Astrocyte (in vitro differentiated cells and primary cell): Measurements from ENCODE around the gene FKBP11. TPM values are rescaled to one million over a fixed set of nuclear protein-coding genes. Genes with fewer than 3 reads are reported as not detected.

Experiments used
- DNase-seq: peaks from one replicate; pipeline ENCODE4 v3.0.0-alpha.2; 2010; ENCODE audit warnings: low read depth
- FAIRE-seq: peaks from 2 replicates; lab custom pipeline; 2011; peaks lifted over from hg19 to GRCh38; lab: Jason Lieb, UNC
- H2AFZ ChIP-seq: 2 replicates; pipeline ENCODE4 v1.6.0; 2012; ENCODE audit warnings: low read depth, low read length, inconsistent platforms
- H3K27ac ChIP-seq: 2 replicates; pipeline ENCODE4 v1.5.1; 2011; ENCODE audit warnings: low read depth, low read length, inconsistent platforms
- H3K27me3 ChIP-seq: 2 replicates; pipeline ENCODE4 v1.6.0; 2011; ENCODE audit warnings: low read length, inconsistent platforms; ENCODE audit not compliant: insufficient read depth
- H3K36me3 ChIP-seq: 2 replicates; pipeline ENCODE4 v1.5.1; 2011; ENCODE audit warnings: low read length, inconsistent platforms; ENCODE audit not compliant: insufficient read depth
- H3K4me1 ChIP-seq: 2 replicates; pipeline ENCODE4 v1.5.1; 2011; ENCODE audit warnings: low read length, inconsistent platforms; ENCODE audit not compliant: insufficient read depth
- H3K4me2 ChIP-seq: 2 replicates; pipeline ENCODE4 v1.6.0; 2012; ENCODE audit warnings: low read length, inconsistent platforms
- H3K4me3 ChIP-seq: 2 replicates; pipeline ENCODE4 v1.5.1; 2011; ENCODE audit warnings: low read depth, mild to moderate bottlenecking, low read length, inconsistent platforms; ENCODE audit not compliant: insufficient read depth
- H3K79me2 ChIP-seq: 2 replicates; pipeline ENCODE4 v1.6.0; 2012; ENCODE audit warnings: mild to moderate bottlenecking, low read length, inconsistent platforms; ENCODE audit not compliant: insufficient read depth
- H3K9ac ChIP-seq: 2 replicates; pipeline ENCODE4 v1.6.0; 2012; ENCODE audit warnings: mild to moderate bottlenecking, low read length, inconsistent platforms
- H3K9me3 ChIP-seq: 2 replicates; pipeline ENCODE4 v1.5.1; 2012; ENCODE audit warnings: low read depth, mild to moderate bottlenecking, low read length, inconsistent platforms; ENCODE audit not compliant: insufficient read depth
- H4K20me1 ChIP-seq: 2 replicates; pipeline ENCODE4 v1.6.0; 2012; ENCODE audit warnings: low read length, inconsistent platforms; ENCODE audit not compliant: insufficient read depth
- H3K27ac Mint-ChIP-seq: one replicate; pipeline ENCODE4 v1.8.0; 2021; ENCODE audit warnings: mild to moderate bottlenecking, mixed read lengths; ENCODE audit not compliant: unreplicated experiment
- H3K27me3 Mint-ChIP-seq: one replicate; pipeline ENCODE4 v1.8.0; 2021; ENCODE audit warnings: low read depth, mixed read lengths; ENCODE audit not compliant: unreplicated experiment
- H3K36me3 Mint-ChIP-seq: one replicate; pipeline ENCODE4 v1.8.0; 2021; ENCODE audit warnings: low read depth, mixed read lengths; ENCODE audit not compliant: unreplicated experiment
- H3K4me1 Mint-ChIP-seq: one replicate; pipeline ENCODE4 v1.8.0; 2021; ENCODE audit warnings: low read depth, mixed read lengths; ENCODE audit not compliant: unreplicated experiment
- H3K4me3 Mint-ChIP-seq: one replicate; pipeline ENCODE4 v1.8.0; 2021; ENCODE audit warnings: mild to moderate bottlenecking, moderate library complexity, mixed read lengths; ENCODE audit not compliant: unreplicated experiment
- H3K9me3 Mint-ChIP-seq: one replicate; pipeline ENCODE4 v1.8.0; 2021; ENCODE audit warnings: mild to moderate bottlenecking, mixed read lengths; ENCODE audit not compliant: unreplicated experiment
- CTCF ChIP-seq: IDR thresholded peaks from 2 replicates; pipeline ENCODE4 v1.5.1; 2011; ENCODE audit warnings: low read depth, mild to moderate bottlenecking, inconsistent platforms, low read length, moderate library complexity; ENCODE audit not compliant: insufficient read depth
- EZH2 ChIP-seq: IDR thresholded peaks from 2 replicates; pipeline ENCODE4 v1.6.1; 2012; ENCODE audit warnings: mild to moderate bottlenecking, low read length, inconsistent platforms; ENCODE audit not compliant: insufficient read depth
- total RNA-seq: library from RNA; stranded (reverse); gene quantifications from 2 replicates; pipeline ENCODE4 v1.2.1, GENCODE V29; 2021

The FKBP11 gene
- total RNA-seq, 1 donor from 2014 or later, result 51.2 TPM

DNA sequence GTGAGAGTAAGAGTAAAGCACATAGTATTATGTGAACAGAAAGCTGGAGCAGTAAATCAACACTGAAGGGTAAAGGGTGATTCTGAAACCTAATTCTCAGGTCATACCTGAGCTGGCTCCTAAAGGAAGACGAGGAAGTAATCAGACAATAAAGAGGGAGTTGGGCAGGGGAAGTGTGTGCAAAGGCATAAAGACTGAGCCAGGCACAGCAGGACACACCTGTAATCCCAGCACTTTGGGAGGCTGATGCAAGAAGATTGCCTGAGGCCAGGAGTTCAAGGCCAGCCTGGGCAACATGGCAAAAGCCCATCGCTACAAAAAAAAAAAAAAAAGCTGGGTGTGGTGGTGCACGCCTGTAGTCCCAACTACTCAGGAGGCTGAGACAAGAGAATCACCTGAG, 22.4 kb upstream of the FKBP11 start:
- Mint-ChIP-seq H3K27ac (no peak overlapping the region), H3K27me3 (no peaks in the 10 kb centered on the region)

DNA sequence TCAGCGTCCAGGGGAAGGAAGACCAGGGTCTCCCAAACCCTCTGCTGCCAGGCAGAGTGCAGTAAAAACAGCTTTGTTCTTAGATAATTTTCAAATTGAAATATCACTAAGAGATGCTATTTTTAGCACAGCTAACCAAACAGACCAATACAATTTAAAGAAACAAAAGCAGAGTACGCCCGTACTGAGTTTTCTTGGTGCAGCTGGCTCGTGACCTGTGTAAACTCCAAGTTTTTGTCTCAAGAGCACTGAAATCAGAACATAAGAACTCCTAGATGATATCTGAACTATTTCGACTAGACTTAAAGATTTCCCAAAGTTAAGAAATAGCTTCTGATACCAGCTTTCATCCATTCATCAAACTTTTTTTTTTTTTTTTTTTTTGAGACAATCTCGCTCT, 21.7 kb upstream of the FKBP11 start:
- Histone ChIP-seq H3K9ac (no peak overlapping the region), H4K20me1 (peaks cover 86% of the 10 kb centered on the region), H2AFZ (no peak overlapping the region), H3K27ac (no peak overlapping the region), H3K4me3 (no peak overlapping the region), H3K4me1 (no peaks in the 10 kb centered on the region), H3K9me3 (no peaks in the 10 kb centered on the region), H3K4me2 (no peak overlapping the region), H3K79me2 (peaks cover 92% of the 10 kb centered on the region), H3K36me3 (peaks cover 8% of the 10 kb centered on the region), H3K27me3 (no peaks in the 10 kb centered on the region)
- H3K9me3 Mint-ChIP-seq, result no peaks in the 10 kb centered on the region
- no peak overlapping the region for H3K4me3 Mint-ChIP-seq
- no peak for DNase-seq
- TF ChIP-seq EZH2, result no peak
- no peak for TF ChIP-seq CTCF
- no peak overlapping the region for H3K27ac Mint-ChIP-seq
- H3K27me3 Mint-ChIP-seq, result no peaks in the 10 kb centered on the region
- H3K36me3 Mint-ChIP-seq, result peaks cover 6% of the 10 kb centered on the region
- peaks cover 14% of the 10 kb centered on the region for H3K4me1 Mint-ChIP-seq
- FAIRE-seq, result no peak

More for the DNA sequence above, 22.4 kb upstream of the FKBP11 start:
- Histone ChIP-seq H3K79me2 (peaks cover 92% of the 10 kb centered on the region), H3K4me1 (no peaks in the 10 kb centered on the region), H3K36me3 (peaks cover 14% of the 10 kb centered on the region), H3K9ac (no peak overlapping the region), H3K9me3 (no peaks in the 10 kb centered on the region), H3K4me2 (no peak overlapping the region), H2AFZ (no peak overlapping the region), H3K4me3 (no peak overlapping the region), H4K20me1 (peaks cover 86% of the 10 kb centered on the region), H3K27ac (no peak overlapping the region), H3K27me3 (no peaks in the 10 kb centered on the region)
- H3K4me3 Mint-ChIP-seq, result no peak overlapping the region
- no peaks in the 10 kb centered on the region for H3K9me3 Mint-ChIP-seq
- no peak for DNase-seq
- no peak for TF ChIP-seq CTCF
- no peak for TF ChIP-seq EZH2
- FAIRE-seq, result no peak
- peaks cover 11% of the 10 kb centered on the region for H3K36me3 Mint-ChIP-seq
- peaks cover 11% of the 10 kb centered on the region for H3K4me1 Mint-ChIP-seq

DNA sequence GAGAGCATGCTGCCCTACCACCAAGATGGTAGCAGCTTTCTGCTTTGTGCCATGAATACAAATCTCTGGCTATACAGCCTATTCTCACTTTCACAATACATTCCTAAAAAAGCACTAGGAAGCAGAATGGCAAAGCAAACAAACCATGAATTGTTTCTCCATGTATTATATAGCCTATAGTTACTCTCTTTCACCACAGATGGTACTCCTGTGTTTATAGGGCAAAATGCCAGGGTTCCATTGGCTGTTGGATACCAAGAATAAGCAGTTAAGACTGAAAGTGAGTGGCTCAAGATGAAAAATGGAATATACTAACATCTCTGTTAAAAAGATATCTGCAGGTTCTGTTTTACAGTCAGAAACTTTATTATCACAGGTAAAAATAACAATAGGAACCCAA, 20.9 kb upstream of the FKBP11 start:
- Histone ChIP-seq H3K9me3 (no peaks in the 10 kb centered on the region), H3K9ac (no peak overlapping the region), H4K20me1 (peaks cover 87% of the 10 kb centered on the region), H3K4me2 (no peak overlapping the region), H3K79me2 (peaks cover 92% of the 10 kb centered on the region), H3K4me3 (no peak overlapping the region), H3K4me1 (no peaks in the 10 kb centered on the region), H2AFZ (no peak overlapping the region), H3K36me3 (peaks cover 8% of the 10 kb centered on the region), H3K27ac (no peak overlapping the region), H3K27me3 (no peaks in the 10 kb centered on the region)
- H3K27me3 Mint-ChIP-seq, result no peaks in the 10 kb centered on the region
- no peak overlapping the region for H3K4me3 Mint-ChIP-seq
- no peak for DNase-seq
- no peak for TF ChIP-seq EZH2
- no peak for TF ChIP-seq CTCF
- H3K27ac Mint-ChIP-seq, result no peak overlapping the region
- H3K9me3 Mint-ChIP-seq, result no peaks in the 10 kb centered on the region
- peaks cover 15% of the 10 kb centered on the region for H3K4me1 Mint-ChIP-seq
- H3K36me3 Mint-ChIP-seq, result peaks cover 4% of the 10 kb centered on the region
- no peak for FAIRE-seq
